K562 (cell line): ENCODE results near the gene DOK3. TPM values are rescaled to one million over a fixed set of nuclear protein-coding genes. Genes with fewer than 3 reads are reported as not detected.
A peak's percentile ranks its signal among the peaks of the same experiment; 100 is the strongest.

ENCODE experiments used
- ATAC-seq: fragments of 200-7000 bp; cut with Tn5 transposase; 3 replicates; pipeline ENCODE4 v1.9.1; 2020; ENCODE audit warnings: moderate library complexity
- BruUV-seq: library from RNA; stranded (reverse); fragments of 400-500 nt; replicated peaks from 2 replicates; lab custom pipeline; 2021; lab: Mats Ljungman, UMichigan
- CTCF ChIA-PET: fragments of 300-600 bp; formaldehyde crosslinking; extraction: SDS; loops from one replicate; lab custom pipeline; 2021; ENCODE audit warnings: low intra/inter-chr PET ratio; lab: Yijun Ruan, JAX
- POLR2A ChIA-PET: fragments of 300-600, 350-650 bp; sonication (Branson Sonifier 250); formaldehyde crosslinking; extraction: SDS; loops from one replicate; lab custom pipeline; 2021; ENCODE audit warnings: antibody characterized with exemption, inconsistent platforms; lab: Yijun Ruan, JAX
- DNase-seq, 4 experiments: peaks; one replicate each; pipeline versions ENCODE4 v3.0.0 to v3.0.0-alpha.2; 2011 to 2018; ENCODE audit warnings: low spot score in 3 of 4, mixed read lengths in 3 of 4; ENCODE audit errors: extremely low read depth in 1 of 4
- FAIRE-seq: peaks from 2 replicates; lab custom pipeline; 2011; peaks lifted over from hg19 to GRCh38; lab: Jason Lieb, UNC
- H2AFZ ChIP-seq: 2 replicates; pipeline ENCODE4 v1.6.0; 2011; ENCODE audit warnings: low read depth, low read length, control low read depth, inconsistent platforms
- H3K27ac ChIP-seq: fragments of 200-600 bp; 3 replicates; pipeline ENCODE4 v1.8.0; 2011; ENCODE audit warnings: low read depth, mild to moderate bottlenecking, control low read depth, inconsistent platforms, low read length, moderate library complexity, mixed read lengths; ENCODE audit errors: extremely low read depth
- H3K27me3 ChIP-seq, 2 experiments: fragments of 300-600 bp in 1 of 2; 2 replicates in 1 of 2; 3 replicates in 1 of 2; pipeline versions ENCODE4 v1.6.0 to v1.8.0; 2011; ENCODE audit warnings: inconsistent platforms in 2 of 2, low read length in 2 of 2, mild to moderate bottlenecking in 1 of 2, mixed read lengths in 1 of 2, moderate library complexity in 1 of 2; ENCODE audit not compliant: control insufficient read depth in 2 of 2, insufficient read depth in 2 of 2
- H3K36me3 ChIP-seq: fragments of 300-600 bp; 3 replicates; pipeline ENCODE4 v1.8.0; 2011; ENCODE audit warnings: mild to moderate bottlenecking, low read length, inconsistent platforms; ENCODE audit not compliant: control insufficient read depth, insufficient read depth
- H3K4me1 ChIP-seq, 2 experiments: fragments of 200-600 bp in 1 of 2; replicated peaks in 1 of 2; 2 replicates in 1 of 2; 3 replicates in 1 of 2; pipeline versions ENCODE4 v1.5.1 to v1.8.0; 2011; ENCODE audit warnings: inconsistent platforms in 2 of 2, low read length in 2 of 2, mild to moderate bottlenecking in 1 of 2, mixed read lengths in 1 of 2, moderate library complexity in 1 of 2; ENCODE audit not compliant: control insufficient read depth in 2 of 2, insufficient read depth in 2 of 2
- H3K4me2 ChIP-seq: 2 replicates; pipeline ENCODE4 v1.6.1; 2011; ENCODE audit warnings: low read length, control low read depth, inconsistent platforms, mixed read lengths; ENCODE audit not compliant: insufficient read depth
- H3K4me3 ChIP-seq: fragments of 200-600 bp; sonication (generic), shearing (Covaris generic); 2 replicates; pipeline ENCODE4 v1.5.1; 2016; ENCODE audit warnings: control low read depth, inconsistent platforms
- H3K79me2 ChIP-seq: fragments of 200-600 bp; 3 replicates; pipeline ENCODE4 v1.8.0; 2011; ENCODE audit warnings: low read length, inconsistent platforms; ENCODE audit not compliant: control insufficient read depth, insufficient read depth
- H3K9ac ChIP-seq, 2 experiments: 2 replicates each; pipeline versions ENCODE4 v1.6.0 to v1.6.1; 2011; ENCODE audit warnings: low read depth in 2 of 2, low read length in 2 of 2, control low read depth in 1 of 2, inconsistent platforms in 1 of 2, mild to moderate bottlenecking in 1 of 2, mixed read lengths in 1 of 2; ENCODE audit not compliant: insufficient read depth in 1 of 2
- H3K9me1 ChIP-seq: one replicate; pipeline ENCODE4 v1.6.0; 2011; ENCODE audit warnings: inconsistent platforms, mild to moderate bottlenecking, low read length, moderate library complexity; ENCODE audit not compliant: control insufficient read depth, insufficient read depth
- H3K9me3 ChIP-seq: replicated peaks from 2 replicates; pipeline ENCODE4 v1.5.1; 2011; ENCODE audit warnings: low read depth, low read length, inconsistent platforms; ENCODE audit not compliant: control insufficient read depth, insufficient read depth
- H4K20me1 ChIP-seq: replicated peaks from 2 replicates; pipeline ENCODE4 v1.6.1; 2011; ENCODE audit warnings: low read length, inconsistent platforms, mixed read lengths; ENCODE audit not compliant: control insufficient read depth, insufficient read depth
- CCAR2 ChIP-seq: fragments of 200-400 bp; formaldehyde crosslinking; IDR thresholded peaks from 2 replicates; pipeline ENCODE4 v1.6.1; 2017; ENCODE audit warnings: mild to moderate bottlenecking, low read depth, low read length
- ESRRB ChIP-seq: fragments of 250-450 bp; sonication (Bioruptor Pico); IDR thresholded peaks from 2 replicates; pipeline ENCODE4 v1.5.0; 2020; ENCODE audit warnings: mild to moderate bottlenecking, moderate library complexity, borderline replicate concordance
- KLF6 ChIP-seq: fragments of 250-450 bp; sonication (Bioruptor Pico); IDR thresholded peaks from 2 replicates; pipeline ENCODE4 v1.4.0; 2020; ENCODE audit warnings: mild to moderate bottlenecking, moderate library complexity, borderline replicate concordance
- NFYB ChIP-seq: IDR thresholded peaks from 2 replicates; pipeline ENCODE4 v1.6.1; 2011; ENCODE audit warnings: mild to moderate bottlenecking, moderate library complexity; ENCODE audit not compliant: insufficient read length; ENCODE audit errors: extremely low read depth
- POLR2AphosphoS2 ChIP-seq: IDR thresholded peaks from 2 replicates; pipeline ENCODE4 v1.6.1; 2012; ENCODE audit warnings: low read length, improper control_type of control experiment
- SMC3 ChIP-seq: conservative IDR thresholded peaks from 2 replicates; pipeline ENCODE4 v1.6.1; 2011; ENCODE audit warnings: low read depth, low read length, improper control_type of control experiment; ENCODE audit not compliant: insufficient read depth
- WGBS: fragments of 100-300 bp; shearing (Covaris generic); methylation state at CpG from one replicate; pipeline ENCODE4 v1.1.6; 2016; ENCODE audit warnings: low coverage, mixed read lengths; ENCODE audit not compliant: insufficient coverage; ENCODE audit errors: missing lambda C conversion rate; 5-methylcytosine and 5-hydroxymethylcytosine counted together
- in situ Hi-C: fragments of 300-500 bp; cut with MboI; formaldehyde crosslinking; loops from 4 replicates; pipeline ENCODE4 v1.15.0; 2018; ENCODE audit warnings: inconsistent platforms, mixed read lengths
- intact Hi-C: fragments of 100-400 bp; cut with micrococcal nuclease; formaldehyde crosslinking; loops from 2 replicates; pipeline ENCODE4 v1.14.2; 2022
- polyA plus RNA-seq, 8 experiments: library from polyadenylated mRNA; depleted of rRNA in 4 of 8; stranded (reverse) in 5 of 8; unstranded in 3 of 8; fragments of >200 nt; fragmentation: Nextera tagmentation in 2 of 8; fragmentation: Illumina TruSeq in 1 of 8; extraction: Ambion mirVana in 2 of 8; extraction: Trizol in 1 of 8; gene quantifications; 2 replicates each; pipeline versions ENCODE4 v1.2.1 to v1.2.3, GENCODE V29; 2011 to 2014; ENCODE audit warnings: inconsistent platforms in 1 of 8, missing spikeins in 1 of 8
- total RNA-seq, 7 experiments: library from RNA; depleted of rRNA in 6 of 7; stranded (reverse); fragments of >200 nt in 6 of 7; fragmentation: Illumina TruSeq in 2 of 7; extraction: Trizol in 2 of 7; gene quantifications; 2 replicates each; pipeline versions ENCODE4 v1.2.1 to v1.2.3, GENCODE V29; 2011 to 2021; ENCODE audit warnings: low replicate concordance in 1 of 7
- TF ChIP-seq, protein P1 (sequence below): sonication (generic); formaldehyde crosslinking; IDR thresholded peaks from 2 replicates; pipeline ENCODE4 v1.8.1; 2023; ENCODE audit warnings: mild to moderate bottlenecking, missing genetic modification reagents

Gene DOK3
- total and polyA plus RNA-seq, 9 of the 15 experiments (the other 6 are each of a cell fraction or from before 2014, with no cell fraction given), result 1.3 to 23.0 (median 8.0) TPM

- no peak for TF ChIP-seq KLF6
Observed at GRCh38 chr5:177516601-177517568, 7.3 kb upstream of the DOK3 start, which contains the start of gene DDX41 (continued).

GRCh38 chr5:177515580-177515979 is 6.0 kb upstream of the DOK3 start:
- Histone ChIP-seq H3K36me3 (peaks cover 73% of the 10 kb centered on the region), H3K4me2 (peak overlapping the region; percentile 96), H2AFZ (no peak overlapping the region), H3K4me3 (peak overlapping the region; percentile 77), H3K27ac (no peak overlapping the region; the same call in 1 of the 3 replicates), H3K9ac (peak overlapping the region; percentile 82 to 99), H3K9me3 (no peaks in the 10 kb centered on the region), H3K9me1 (no peaks in the 10 kb centered on the region), H3K4me1 (peaks cover 9 to 44% of the 10 kb centered on the region in 2 experiments; a peak in 4 of 5 replicates), H3K27me3 (no peaks in the 10 kb centered on the region), H3K79me2 (peaks cover 39% of the 10 kb centered on the region), H4K20me1 (no peaks in the 10 kb centered on the region)
- no peak for TF ChIP-seq CCAR2
- no peak for TF ChIP-seq POLR2AphosphoS2
- no peak for TF ChIP-seq ESRRB
- TF ChIP-seq, protein P1, sequence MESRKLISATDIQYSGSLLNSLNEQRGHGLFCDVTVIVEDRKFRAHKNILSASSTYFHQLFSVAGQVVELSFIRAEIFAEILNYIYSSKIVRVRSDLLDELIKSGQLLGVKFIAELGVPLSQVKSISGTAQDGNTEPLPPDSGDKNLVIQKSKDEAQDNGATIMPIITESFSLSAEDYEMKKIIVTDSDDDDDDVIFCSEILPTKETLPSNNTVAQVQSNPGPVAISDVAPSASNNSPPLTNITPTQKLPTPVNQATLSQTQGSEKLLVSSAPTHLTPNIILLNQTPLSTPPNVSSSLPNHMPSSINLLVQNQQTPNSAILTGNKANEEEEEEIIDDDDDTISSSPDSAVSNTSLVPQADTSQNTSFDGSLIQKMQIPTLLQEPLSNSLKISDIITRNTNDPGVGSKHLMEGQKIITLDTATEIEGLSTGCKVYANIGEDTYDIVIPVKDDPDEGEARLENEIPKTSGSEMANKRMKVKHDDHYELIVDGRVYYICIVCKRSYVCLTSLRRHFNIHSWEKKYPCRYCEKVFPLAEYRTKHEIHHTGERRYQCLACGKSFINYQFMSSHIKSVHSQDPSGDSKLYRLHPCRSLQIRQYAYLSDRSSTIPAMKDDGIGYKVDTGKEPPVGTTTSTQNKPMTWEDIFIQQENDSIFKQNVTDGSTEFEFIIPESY (CRISPR knock-in tag), result peak; percentile 94
- TF ChIP-seq SMC3, result no peak
- TF ChIP-seq NFYB, result no peak
- FAIRE-seq (no peak), DNase-seq (no peak), ATAC-seq (no peak)
- ChIA-PET POLR2A (interaction anchor here (0.5 to 3.1 kb wide), 4 partner anchors 12 to 442 kb away, joined by 3 to 12 read pairs (median 6); no protein-coding TSS in a partner anchor), CTCF (no interaction called here)
- 78% methylated on average over 7 of the region's 7 CpGs for WGBS
- intact Hi-C loops, result no loop called here
- in situ Hi-C loops, result no loop called here
- BruUV-seq, result no TSS peak
